ENCODE data around the gene MEP1A.

- TF ChIP-seq CTCF (IDR thresholded peaks at IDR 0.05) (no peak), POLR2A (IDR thresholded peaks at IDR 0.05) (no peak)
These were observed 69.2 kb downstream of the MEP1A start for GRCh38 chr6:46862381-46862780.
